Ovary (tissue), 3 donors: Measurements from ENCODE around the gene NHERF1.

ENCODE experiments used
- CTCF ChIP-seq, 3 donors: fragments of 450-650 bp in 2 of 3; fragments of 200-600 bp in 1 of 3; IDR thresholded peaks; one replicate each; pipeline versions ENCODE4 v1.5.1 to v1.8.0; 2016 to 2022; ENCODE audit warnings: antibody characterized with exemption in 3 of 3, mild to moderate bottlenecking in 1 of 3
- POLR2A ChIP-seq: fragments of 450-650 bp; IDR thresholded peaks from one replicate; pipeline ENCODE4 v1.6.1; 2017; ENCODE audit warnings: antibody characterized with exemption, mild to moderate bottlenecking, moderate library complexity
- donor health status: DM: no; HTN: no; CAD: no.

- no peak for TF ChIP-seq CTCF (IDR thresholded peaks at IDR 0.05)
- TF ChIP-seq POLR2A, result no peak
Measured at GRCh38 chr17:74729368-74729767, 19.1 kb upstream of the NHERF1 start.
